ENCODE measurements around the gene ZC3H18.

Gene ZC3H18

GRCh38 chr16:88569614-88569984, 604 bp upstream of the ZC3H18 start:
- H3K4me3 ChIP-seq (replicated peaks; ENCODE audit: low read depth, low read length), result peak overlapping the region; percentile 90
- DNase-seq (ENCODE audit: extremely low read depth, low read depth), result no peak
- no peak for TF ChIP-seq CTCF (IDR thresholded peaks at IDR 0.05; ENCODE audit: low read depth, low read length, missing control alignments)

- DNase-seq (ENCODE audit: extremely low read depth, low read depth), result no peak
- no peak for TF ChIP-seq CTCF (IDR thresholded peaks at IDR 0.05; ENCODE audit: low read depth, low read length, missing control alignments)
- H3K4me3 ChIP-seq (replicated peaks; ENCODE audit: low read depth, low read length), result peak overlapping the region; percentile 90
Measured at GRCh38 chr16:88570691-88571092, 489 bp downstream of the ZC3H18 start.

GRCh38 chr16:88575251-88575650, 5.0 kb downstream of the ZC3H18 start:
- no peak overlapping the region for H3K4me3 ChIP-seq (replicated peaks; ENCODE audit: low read depth, low read length)
- DNase-seq (ENCODE audit: extremely low read depth, low read depth), result no peak
- no peak for TF ChIP-seq CTCF (IDR thresholded peaks at IDR 0.05; ENCODE audit: low read depth, low read length, missing control alignments)

- TF ChIP-seq CTCF (IDR thresholded peaks at IDR 0.05; ENCODE audit: low read depth, low read length, missing control alignments), result no peak
- no peak overlapping the region for H3K4me3 ChIP-seq (replicated peaks; ENCODE audit: low read depth, low read length)
- DNase-seq (ENCODE audit: extremely low read depth, low read depth), result no peak
Measured at GRCh38 chr16:88576307-88576706, 6.1 kb downstream of the ZC3H18 start.

- H3K4me3 ChIP-seq (replicated peaks; ENCODE audit: low read depth, low read length), result no peak overlapping the region
- no peak for DNase-seq (ENCODE audit: extremely low read depth, low read depth)
- TF ChIP-seq CTCF (IDR thresholded peaks at IDR 0.05; ENCODE audit: low read depth, low read length, missing control alignments), result no peak
Measured at GRCh38 chr16:88577166-88577565, 7.0 kb downstream of the ZC3H18 start.

GRCh38 chr16:88578446-88579313, 8.5 kb downstream of the ZC3H18 start:
- H3K4me3 ChIP-seq (replicated peaks; ENCODE audit: low read depth, low read length), result no peak overlapping the region
- TF ChIP-seq CTCF (IDR thresholded peaks at IDR 0.05; ENCODE audit: low read depth, low read length, missing control alignments), result no peak
- no peak for DNase-seq (ENCODE audit: extremely low read depth, low read depth)
